ENCODE measurements around the gene DCAF4.
A peak's percentile ranks its signal among the peaks of the same experiment; 100 is the strongest.

The DCAF4 gene

GRCh38 chr14:72894623-72895378 is 31.5 kb upstream of the DCAF4 start:
- no peak for DNase-seq

GRCh38 chr14:72898448-72898847 is 27.8 kb upstream of the DCAF4 start:
- no peak for DNase-seq

GRCh38 chr14:72901361-72901760 is 24.9 kb upstream of the DCAF4 start:
- DNase-seq, result no peak

GRCh38 chr14:72902801-72903530 is 23.3 kb upstream of the DCAF4 start:
- no peak for DNase-seq

GRCh38 chr14:72903716-72904115 is 22.5 kb upstream of the DCAF4 start:
- no peak for DNase-seq

- no peak for DNase-seq
Measured at GRCh38 chr14:72904218-72904617, 22.0 kb upstream of the DCAF4 start.

GRCh38 chr14:72904840-72905561 is 21.3 kb upstream of the DCAF4 start:
- DNase-seq, result peak; percentile 6 to 32

GRCh38 chr14:72906316-72906715 is 19.9 kb upstream of the DCAF4 start:
- DNase-seq, result no peak

GRCh38 chr14:72906879-72907278 is 19.4 kb upstream of the DCAF4 start:
- DNase-seq, result no peak

GRCh38 chr14:72907886-72908285 is 18.4 kb upstream of the DCAF4 start:
- no peak for DNase-seq

- DNase-seq, result no peak
Measured at GRCh38 chr14:72909163-72909562, 17.1 kb upstream of the DCAF4 start.

- no peak for DNase-seq
Measured at GRCh38 chr14:72913809-72914208, 12.5 kb upstream of the DCAF4 start.

- DNase-seq, result no peak
Measured at GRCh38 chr14:72916174-72916573, 10.1 kb upstream of the DCAF4 start.

- no peak for DNase-seq
Measured at GRCh38 chr14:72917094-72917802, 9.0 kb upstream of the DCAF4 start.

- no peak for DNase-seq
Measured at GRCh38 chr14:72920008-72920407, 6.3 kb upstream of the DCAF4 start.

GRCh38 chr14:72921396-72921795 is 4.9 kb upstream of the DCAF4 start:
- no peak for DNase-seq

GRCh38 chr14:72924337-72924736 is 1.9 kb upstream of the DCAF4 start:
- no peak for DNase-seq

GRCh38 chr14:72925171-72925759 is 999 bp upstream of the DCAF4 start:
- DNase-seq, result no peak

GRCh38 chr14:72925815-72926291 is 411 bp upstream of the DCAF4 start:
- DNase-seq, result no peak

GRCh38 chr14:72928872-72929271 is 2.6 kb downstream of the DCAF4 start:
- no peak for DNase-seq

- no peak for DNase-seq
Measured at GRCh38 chr14:72929316-72930080, 3.2 kb downstream of the DCAF4 start.

GRCh38 chr14:72932893-72933292 is 6.6 kb downstream of the DCAF4 start:
- DNase-seq, result no peak
